ENCODE results near the gene IRF9.

- TF ChIP-seq TAF1 (IDR thresholded peaks at IDR 0.05; ENCODE audit: borderline replicate concordance, insufficient read depth, low read length) = no peak
- TF ChIP-seq, protein P1, sequence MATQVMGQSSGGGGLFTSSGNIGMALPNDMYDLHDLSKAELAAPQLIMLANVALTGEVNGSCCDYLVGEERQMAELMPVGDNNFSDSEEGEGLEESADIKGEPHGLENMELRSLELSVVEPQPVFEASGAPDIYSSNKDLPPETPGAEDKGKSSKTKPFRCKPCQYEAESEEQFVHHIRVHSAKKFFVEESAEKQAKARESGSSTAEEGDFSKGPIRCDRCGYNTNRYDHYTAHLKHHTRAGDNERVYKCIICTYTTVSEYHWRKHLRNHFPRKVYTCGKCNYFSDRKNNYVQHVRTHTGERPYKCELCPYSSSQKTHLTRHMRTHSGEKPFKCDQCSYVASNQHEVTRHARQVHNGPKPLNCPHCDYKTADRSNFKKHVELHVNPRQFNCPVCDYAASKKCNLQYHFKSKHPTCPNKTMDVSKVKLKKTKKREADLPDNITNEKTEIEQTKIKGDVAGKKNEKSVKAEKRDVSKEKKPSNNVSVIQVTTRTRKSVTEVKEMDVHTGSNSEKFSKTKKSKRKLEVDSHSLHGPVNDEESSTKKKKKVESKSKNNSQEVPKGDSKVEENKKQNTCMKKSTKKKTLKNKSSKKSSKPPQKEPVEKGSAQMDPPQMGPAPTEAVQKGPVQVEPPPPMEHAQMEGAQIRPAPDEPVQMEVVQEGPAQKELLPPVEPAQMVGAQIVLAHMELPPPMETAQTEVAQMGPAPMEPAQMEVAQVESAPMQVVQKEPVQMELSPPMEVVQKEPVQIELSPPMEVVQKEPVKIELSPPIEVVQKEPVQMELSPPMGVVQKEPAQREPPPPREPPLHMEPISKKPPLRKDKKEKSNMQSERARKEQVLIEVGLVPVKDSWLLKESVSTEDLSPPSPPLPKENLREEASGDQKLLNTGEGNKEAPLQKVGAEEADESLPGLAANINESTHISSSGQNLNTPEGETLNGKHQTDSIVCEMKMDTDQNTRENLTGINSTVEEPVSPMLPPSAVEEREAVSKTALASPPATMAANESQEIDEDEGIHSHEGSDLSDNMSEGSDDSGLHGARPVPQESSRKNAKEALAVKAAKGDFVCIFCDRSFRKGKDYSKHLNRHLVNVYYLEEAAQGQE (IDR thresholded peaks at IDR 0.05; ENCODE audit: insufficient read depth in 1 of 2, low read depth in 2 of 2, low read length in 2 of 2) = no peak
Observed at GRCh38 chr14:24172261-24172860, 11.3 kb downstream of the IRF9 start.

Data from PFSK-1 (cell line).